ENCODE results near the gene SLC44A5. TPM values are rescaled to one million over a fixed set of nuclear protein-coding genes. Genes with fewer than 3 reads are reported as not detected.

Gene SLC44A5
- polyA plus RNA-seq, 2 of the 4 experiments (the other 2 are of a cell fraction), result 0.10 to 1.5 TPM

DNA sequence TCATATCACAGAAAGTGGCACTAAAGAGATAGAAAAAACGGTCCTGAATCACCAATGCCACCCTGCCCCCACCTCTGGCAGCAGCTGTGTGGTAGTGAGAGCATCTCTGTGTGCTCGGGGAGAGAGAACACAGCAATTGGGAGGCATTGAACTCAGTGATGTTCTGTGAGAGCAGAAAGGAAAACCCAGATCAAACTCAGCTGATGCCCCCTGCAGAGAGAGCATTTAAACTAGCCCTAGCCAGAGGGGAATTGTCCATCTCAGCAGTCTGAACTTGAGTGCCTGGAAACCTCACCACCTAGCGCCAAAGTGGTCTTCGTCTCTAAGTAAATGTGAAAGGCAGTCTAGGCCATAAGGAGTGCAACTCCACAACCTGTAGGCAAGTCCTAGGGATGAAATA lies 21.3 kb downstream of the SLC44A5 start:
- ChIA-PET CTCF (no interaction called here), POLR2A (no interaction called here)
- FAIRE-seq (no peak), ATAC-seq (no peak), DNase-seq (ENCODE audit: low read depth in 1 of 2, low spot score in 1 of 2) (no peak)
- 7% methylated on average over 2 of the region's 4 CpGs for WGBS (ENCODE audit: missing lambda C conversion rate)
- Histone ChIP-seq H3K9me3 (no peaks in the 10 kb centered on the region), H3K27ac (no peak overlapping the region), H3K4me1 (no peaks in the 10 kb centered on the region), H3K4me2 (no peak overlapping the region), H3K4me3 (no peak overlapping the region)
- TF ChIP-seq CHD4 (IDR thresholded peaks at IDR 0.05; ENCODE audit: borderline replicate concordance), result no peak

DNA sequence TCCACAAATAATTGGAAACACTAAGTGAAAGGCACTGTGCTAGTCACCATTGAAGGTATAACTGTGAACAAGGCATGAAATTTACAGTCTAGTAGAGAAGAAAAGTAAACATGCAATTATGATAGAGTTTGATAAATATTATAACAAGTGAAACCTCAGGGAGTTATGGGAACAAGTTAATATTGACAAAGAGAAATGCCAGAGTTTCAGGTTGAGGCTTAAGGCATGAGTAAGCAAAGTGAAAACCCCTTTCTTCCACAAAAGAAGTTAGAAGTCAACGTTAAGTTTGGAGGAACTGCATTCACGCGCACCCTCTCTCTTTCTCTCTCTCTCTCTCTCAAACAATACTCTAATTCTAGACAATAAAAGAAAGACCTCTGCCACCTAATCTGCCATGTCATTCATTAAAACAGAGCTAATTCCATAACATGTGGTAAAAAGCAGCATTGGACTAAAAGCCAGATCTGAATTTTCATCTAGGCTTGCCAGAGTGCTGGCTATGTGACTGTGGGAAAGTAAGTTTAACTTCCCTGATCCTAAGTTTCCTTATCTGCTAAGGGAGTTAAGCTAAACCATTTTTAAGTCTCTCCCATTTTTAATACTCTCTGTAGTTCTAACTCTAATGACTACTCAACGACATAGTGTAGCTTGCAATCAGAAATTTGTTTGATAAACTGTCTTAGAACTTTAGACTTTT lies 22.0 kb downstream of the SLC44A5 start:
- DNase-seq (ENCODE audit: low read depth in 1 of 2, low spot score in 1 of 2), result no peak
- Histone ChIP-seq H3K4me2 (no peak overlapping the region), H3K27ac (no peak overlapping the region), H3K4me3 (no peak overlapping the region), H3K9me3 (no peaks in the 10 kb centered on the region), H3K4me1 (no peaks in the 10 kb centered on the region)
- ATAC-seq, result no peak
- no peak for FAIRE-seq
- ChIA-PET CTCF (no interaction called here), POLR2A (no interaction called here)
- 54% methylated on average over 4 of the region's 4 CpGs for WGBS (ENCODE audit: missing lambda C conversion rate)
- TF ChIP-seq ZFP36 (IDR thresholded peaks at IDR 0.05; ENCODE audit: borderline replicate concordance, partially characterized antibody) (no peak), TP53 (CRISPR knock-in tag; IDR thresholded peaks at IDR 0.05) (no peak), CBX2 (IDR thresholded peaks at IDR 0.05; ENCODE audit: borderline replicate concordance, low read depth) (no peak), SREBF2 (IDR thresholded peaks at IDR 0.05) (no peak), HEYL (CRISPR knock-in tag; IDR thresholded peaks at IDR 0.05) (no peak), PHF8 (IDR thresholded peaks at IDR 0.05; ENCODE audit: borderline replicate concordance, low read depth) (no peak), EHF (CRISPR knock-in tag; IDR thresholded peaks at IDR 0.05) (no peak), NPAS2 (CRISPR knock-in tag; IDR thresholded peaks at IDR 0.05; ENCODE audit: borderline replicate concordance) (no peak), FOSB (CRISPR knock-in tag; IDR thresholded peaks at IDR 0.05) (no peak), HDAC2 (IDR thresholded peaks at IDR 0.05) (no peak), KDM5A (IDR thresholded peaks at IDR 0.05) (no peak), MYC (IDR thresholded peaks at IDR 0.05; ENCODE audit: borderline replicate concordance, low read length) (no peak), MAZ (IDR thresholded peaks at IDR 0.05; ENCODE audit: borderline replicate concordance, low read depth, low read length) (no peak)
- TF ChIP-seq, protein P1, sequence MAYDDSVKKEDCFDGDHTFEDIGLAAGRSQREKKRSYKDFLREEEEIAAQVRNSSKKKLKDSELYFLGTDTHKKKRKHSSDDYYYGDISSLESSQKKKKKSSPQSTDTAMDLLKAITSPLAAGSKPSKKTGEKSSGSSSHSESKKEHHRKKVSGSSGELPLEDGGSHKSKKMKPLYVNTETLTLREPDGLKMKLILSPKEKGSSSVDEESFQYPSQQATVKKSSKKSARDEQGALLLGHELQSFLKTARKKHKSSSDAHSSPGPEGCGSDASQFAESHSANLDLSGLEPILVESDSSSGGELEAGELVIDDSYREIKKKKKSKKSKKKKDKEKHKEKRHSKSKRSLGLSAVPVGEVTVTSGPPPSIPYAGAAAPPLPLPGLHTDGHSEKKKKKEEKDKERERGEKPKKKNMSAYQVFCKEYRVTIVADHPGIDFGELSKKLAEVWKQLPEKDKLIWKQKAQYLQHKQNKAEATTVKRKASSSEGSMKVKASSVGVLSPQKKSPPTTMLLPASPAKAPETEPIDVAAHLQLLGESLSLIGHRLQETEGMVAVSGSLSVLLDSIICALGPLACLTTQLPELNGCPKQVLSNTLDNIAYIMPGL (CRISPR knock-in tag; IDR thresholded peaks at IDR 0.05; ENCODE audit: borderline replicate concordance), result no peak
- TF ChIP-seq, protein P2, sequence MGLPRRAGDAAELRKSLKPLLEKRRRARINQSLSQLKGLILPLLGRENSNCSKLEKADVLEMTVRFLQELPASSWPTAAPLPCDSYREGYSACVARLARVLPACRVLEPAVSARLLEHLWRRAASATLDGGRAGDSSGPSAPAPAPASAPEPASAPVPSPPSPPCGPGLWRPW (IDR thresholded peaks at IDR 0.05), result no peak
- TF ChIP-seq, protein P3, sequence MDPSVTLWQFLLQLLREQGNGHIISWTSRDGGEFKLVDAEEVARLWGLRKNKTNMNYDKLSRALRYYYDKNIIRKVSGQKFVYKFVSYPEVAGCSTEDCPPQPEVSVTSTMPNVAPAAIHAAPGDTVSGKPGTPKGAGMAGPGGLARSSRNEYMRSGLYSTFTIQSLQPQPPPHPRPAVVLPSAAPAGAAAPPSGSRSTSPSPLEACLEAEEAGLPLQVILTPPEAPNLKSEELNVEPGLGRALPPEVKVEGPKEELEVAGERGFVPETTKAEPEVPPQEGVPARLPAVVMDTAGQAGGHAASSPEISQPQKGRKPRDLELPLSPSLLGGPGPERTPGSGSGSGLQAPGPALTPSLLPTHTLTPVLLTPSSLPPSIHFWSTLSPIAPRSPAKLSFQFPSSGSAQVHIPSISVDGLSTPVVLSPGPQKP (IDR thresholded peaks at IDR 0.05; ENCODE audit: low read depth, low read length), result no peak
- TF ChIP-seq, protein P4, sequence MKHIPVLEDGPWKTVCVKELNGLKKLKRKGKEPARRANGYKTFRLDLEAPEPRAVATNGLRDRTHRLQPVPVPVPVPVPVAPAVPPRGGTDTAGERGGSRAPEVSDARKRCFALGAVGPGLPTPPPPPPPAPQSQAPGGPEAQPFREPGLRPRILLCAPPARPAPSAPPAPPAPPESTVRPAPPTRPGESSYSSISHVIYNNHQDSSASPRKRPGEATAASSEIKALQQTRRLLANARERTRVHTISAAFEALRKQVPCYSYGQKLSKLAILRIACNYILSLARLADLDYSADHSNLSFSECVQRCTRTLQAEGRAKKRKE (CRISPR knock-in tag; IDR thresholded peaks at IDR 0.05; ENCODE audit: low read depth), result no peak

DNA sequence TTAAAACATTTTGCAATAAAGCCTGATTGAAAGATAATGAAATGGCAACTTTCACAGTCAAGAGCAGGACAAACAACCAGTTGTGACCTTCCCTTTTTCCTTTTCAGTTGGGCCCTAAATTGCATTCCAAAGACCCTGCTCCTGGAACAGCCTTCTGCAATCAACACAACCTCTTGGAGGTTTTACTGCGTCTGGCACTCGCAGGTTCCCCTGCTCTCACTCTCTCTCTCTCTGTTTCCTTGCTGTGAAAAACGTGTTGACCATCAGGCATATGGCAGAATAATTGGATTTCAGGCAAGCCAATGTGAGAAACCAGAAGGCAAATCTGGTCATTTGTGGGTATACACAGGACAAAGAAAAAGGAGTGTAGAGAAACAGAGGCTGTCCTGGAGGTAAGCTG lies 23.2 kb downstream of the SLC44A5 start:
- WGBS (ENCODE audit: missing lambda C conversion rate), result 60% methylated on average over 3 of the region's 3 CpGs
- ChIA-PET POLR2A (no interaction called here), CTCF (no interaction called here)
- no peak for FAIRE-seq
- Histone ChIP-seq H3K4me3 (no peak overlapping the region), H3K4me2 (no peak overlapping the region), H3K4me1 (no peaks in the 10 kb centered on the region), H3K27ac (no peak overlapping the region), H3K9me3 (no peaks in the 10 kb centered on the region)
- no peak for ATAC-seq
- no peak for DNase-seq (ENCODE audit: low read depth in 1 of 2, low spot score in 1 of 2)
- TF ChIP-seq NPAS2 (CRISPR knock-in tag; IDR thresholded peaks at IDR 0.05; ENCODE audit: borderline replicate concordance), result no peak
- TF ChIP-seq, protein P3 (IDR thresholded peaks at IDR 0.05; ENCODE audit: low read depth, low read length), result no peak
- TF ChIP-seq HOXA7 (CRISPR knock-in tag; IDR thresholded peaks at IDR 0.05), result no peak
- TF ChIP-seq HOXB5 (CRISPR knock-in tag; IDR thresholded peaks at IDR 0.05), result no peak
- TF ChIP-seq, protein P1 (CRISPR knock-in tag; IDR thresholded peaks at IDR 0.05; ENCODE audit: borderline replicate concordance), result no peak
- TF ChIP-seq CHD4 (IDR thresholded peaks at IDR 0.05; ENCODE audit: borderline replicate concordance), result no peak
- TF ChIP-seq FOXS1 (CRISPR knock-in tag; IDR thresholded peaks at IDR 0.05), result no peak
- TF ChIP-seq ZNF302 (CRISPR knock-in tag; IDR thresholded peaks at IDR 0.05), result no peak
- TF ChIP-seq MAFK (IDR thresholded peaks at IDR 0.05; ENCODE audit: partially characterized antibody), result no peak
- no peak for TF ChIP-seq FOSL2 (IDR thresholded peaks at IDR 0.05)
- TF ChIP-seq FOSL2 (CRISPR knock-in tag; IDR thresholded peaks at IDR 0.05), result no peak
- TF ChIP-seq POLR2AphosphoS2 (conservative IDR thresholded peaks at IDR 0.05; ENCODE audit: low read length), result no peak
- TF ChIP-seq FOSB (CRISPR knock-in tag; IDR thresholded peaks at IDR 0.05), result no peak
- no peak for TF ChIP-seq GATA3 (IDR thresholded peaks at IDR 0.05; ENCODE audit: borderline replicate concordance)
